OCI-LY3 (cell line): Measurements from ENCODE around the gene APOL1.

Experiments used
- H2AFZ ChIP-seq: fragments of 200-600, 300-600 bp; shearing (Covaris generic); 2 replicates; pipeline ENCODE4 v1.6.0; 2014; ENCODE audit warnings: antibody characterized with exemption, low read depth, low read length
- H3K27ac ChIP-seq: fragments of 200-600, 300-600 bp; sonication (generic); 2 replicates; pipeline ENCODE4 v1.5.1; 2014; ENCODE audit warnings: mild to moderate bottlenecking, low read length, moderate library complexity, mixed read lengths
- H3K27me3 ChIP-seq: fragments of 200-600, 300-600 bp; sonication (generic); 2 replicates; pipeline ENCODE4 v1.6.1; 2014; ENCODE audit warnings: low read depth, low read length, mixed read lengths
- H3K36me3 ChIP-seq: fragments of 200-600, 300-600 bp; sonication (generic); replicated peaks from 2 replicates; pipeline ENCODE3; 2014; ENCODE audit warnings: low read depth, low read length, mixed read lengths
- H3K4me1 ChIP-seq: fragments of 300-600, 200-600 bp; sonication (generic); 2 replicates; pipeline ENCODE4 v1.6.1; 2014; ENCODE audit warnings: low read length, mixed read lengths
- H3K4me2 ChIP-seq: fragments of 200-600, 300-600 bp; sonication (generic); 2 replicates; pipeline ENCODE4 v1.6.1; 2014; ENCODE audit warnings: low read length, mixed read lengths
- H3K4me3 ChIP-seq: fragments of 300-600, 200-600 bp; sonication (generic); 2 replicates; pipeline ENCODE4 v1.5.1; 2014; ENCODE audit warnings: antibody characterized with exemption, mild to moderate bottlenecking, low read length, moderate library complexity
- H3K79me2 ChIP-seq: fragments of 300-600, 200-600 bp; shearing (Covaris generic); 2 replicates; pipeline ENCODE4 v1.6.1; 2014; ENCODE audit warnings: mild to moderate bottlenecking, low read length, mixed read lengths
- H3K9ac ChIP-seq: fragments of 300-600, 200-600 bp; shearing (Covaris generic); 2 replicates; pipeline ENCODE4 v1.6.0; 2014; ENCODE audit warnings: mild to moderate bottlenecking, low read length, moderate library complexity
- H3K9me3 ChIP-seq: fragments of 200-600, 300-600 bp; shearing (Covaris generic); 2 replicates; pipeline ENCODE4 v1.6.1; 2014; ENCODE audit warnings: low read length, mixed read lengths; ENCODE audit not compliant: insufficient read depth
- H4K20me1 ChIP-seq: fragments of 200-600, 300-600 bp; sonication (generic); 2 replicates; pipeline ENCODE4 v1.6.1; 2016; ENCODE audit warnings: low read length, mixed read lengths; ENCODE audit not compliant: insufficient read depth
- EZH2phosphoT487 ChIP-seq: fragments of 200-600 bp; shearing (Covaris generic); IDR thresholded peaks from 2 replicates; pipeline ENCODE4 v1.6.1; 2018; ENCODE audit warnings: antibody characterized with exemption, mixed run types, low read depth
- TF ChIP-seq, protein P1 (sequence below): fragments of 200-600, 300-600 bp; sonication (generic); IDR thresholded peaks from 2 replicates; pipeline ENCODE4 v1.5.1; 2014; ENCODE audit warnings: antibody characterized with exemption, low read length, low read depth

Gene APOL1

DNA sequence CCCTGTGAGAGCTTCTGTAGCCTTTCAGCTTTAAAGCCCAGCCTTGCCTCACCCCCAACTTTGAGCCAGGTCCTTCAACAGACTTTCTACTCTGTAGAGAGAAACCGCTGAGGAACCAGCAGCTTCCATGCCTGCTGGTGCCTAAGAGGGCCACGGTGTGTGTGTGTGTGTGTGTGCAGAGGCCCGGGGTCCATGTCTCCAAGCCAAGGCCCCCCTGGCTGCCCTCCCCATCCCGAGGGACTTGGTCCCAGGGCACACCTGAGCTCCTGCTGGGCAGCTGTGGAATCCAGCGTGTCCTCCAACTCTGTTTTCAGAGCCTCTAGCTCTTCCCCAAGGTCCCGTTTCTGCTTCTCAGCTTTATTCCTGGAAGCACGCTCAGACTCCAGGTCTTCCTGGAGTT lies 42.3 kb downstream of the APOL1 start:
- Histone ChIP-seq H3K4me1 (no peaks in the 10 kb centered on the region), H3K4me3 (no peak overlapping the region), H3K79me2 (no peaks in the 10 kb centered on the region; the same call in 1 of the 2 replicates), H2AFZ (no peak overlapping the region), H3K27me3 (no peaks in the 10 kb centered on the region), H3K9me3 (no peaks in the 10 kb centered on the region), H3K27ac (no peak overlapping the region), H4K20me1 (no peaks in the 10 kb centered on the region), H3K4me2 (no peak overlapping the region), H3K36me3 (peaks cover 85% of the 10 kb centered on the region), H3K9ac (no peak overlapping the region)
- no peak for TF ChIP-seq EZH2phosphoT487
- TF ChIP-seq, protein P1, sequence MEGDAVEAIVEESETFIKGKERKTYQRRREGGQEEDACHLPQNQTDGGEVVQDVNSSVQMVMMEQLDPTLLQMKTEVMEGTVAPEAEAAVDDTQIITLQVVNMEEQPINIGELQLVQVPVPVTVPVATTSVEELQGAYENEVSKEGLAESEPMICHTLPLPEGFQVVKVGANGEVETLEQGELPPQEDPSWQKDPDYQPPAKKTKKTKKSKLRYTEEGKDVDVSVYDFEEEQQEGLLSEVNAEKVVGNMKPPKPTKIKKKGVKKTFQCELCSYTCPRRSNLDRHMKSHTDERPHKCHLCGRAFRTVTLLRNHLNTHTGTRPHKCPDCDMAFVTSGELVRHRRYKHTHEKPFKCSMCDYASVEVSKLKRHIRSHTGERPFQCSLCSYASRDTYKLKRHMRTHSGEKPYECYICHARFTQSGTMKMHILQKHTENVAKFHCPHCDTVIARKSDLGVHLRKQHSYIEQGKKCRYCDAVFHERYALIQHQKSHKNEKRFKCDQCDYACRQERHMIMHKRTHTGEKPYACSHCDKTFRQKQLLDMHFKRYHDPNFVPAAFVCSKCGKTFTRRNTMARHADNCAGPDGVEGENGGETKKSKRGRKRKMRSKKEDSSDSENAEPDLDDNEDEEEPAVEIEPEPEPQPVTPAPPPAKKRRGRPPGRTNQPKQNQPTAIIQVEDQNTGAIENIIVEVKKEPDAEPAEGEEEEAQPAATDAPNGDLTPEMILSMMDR, result no peak

DNA sequence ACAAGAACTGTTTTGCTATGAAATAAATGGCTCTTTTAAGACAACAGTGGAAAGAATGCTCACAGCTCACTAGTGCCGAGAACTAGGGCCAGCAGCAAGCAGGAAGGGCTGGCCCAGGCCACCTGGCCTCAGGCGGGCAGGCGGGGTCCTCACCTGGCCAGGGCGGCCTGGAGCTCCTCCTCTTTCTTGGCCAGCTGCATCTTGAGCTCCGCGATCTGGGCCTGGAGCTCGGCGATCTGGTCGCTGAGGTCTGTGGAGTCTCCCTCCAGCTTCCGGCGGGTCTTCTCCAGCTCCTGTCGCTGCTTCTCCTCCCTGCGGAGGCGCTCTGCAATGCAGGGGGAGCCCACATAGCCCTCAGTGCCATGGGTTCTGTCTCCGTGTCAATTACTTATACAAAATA lies 43.8 kb downstream of the APOL1 start:
- Histone ChIP-seq H3K4me2 (no peak overlapping the region), H3K36me3 (peaks cover 97% of the 10 kb centered on the region), H3K27ac (no peak overlapping the region), H3K79me2 (peaks cover 3% of the 10 kb centered on the region; the same call in 1 of the 2 replicates), H2AFZ (no peak overlapping the region), H4K20me1 (peaks cover 3% of the 10 kb centered on the region), H3K27me3 (no peaks in the 10 kb centered on the region), H3K9ac (no peak overlapping the region), H3K4me1 (no peaks in the 10 kb centered on the region), H3K4me3 (no peak overlapping the region), H3K9me3 (no peaks in the 10 kb centered on the region)
- no peak for TF ChIP-seq EZH2phosphoT487
- TF ChIP-seq, protein P1, result no peak

DNA sequence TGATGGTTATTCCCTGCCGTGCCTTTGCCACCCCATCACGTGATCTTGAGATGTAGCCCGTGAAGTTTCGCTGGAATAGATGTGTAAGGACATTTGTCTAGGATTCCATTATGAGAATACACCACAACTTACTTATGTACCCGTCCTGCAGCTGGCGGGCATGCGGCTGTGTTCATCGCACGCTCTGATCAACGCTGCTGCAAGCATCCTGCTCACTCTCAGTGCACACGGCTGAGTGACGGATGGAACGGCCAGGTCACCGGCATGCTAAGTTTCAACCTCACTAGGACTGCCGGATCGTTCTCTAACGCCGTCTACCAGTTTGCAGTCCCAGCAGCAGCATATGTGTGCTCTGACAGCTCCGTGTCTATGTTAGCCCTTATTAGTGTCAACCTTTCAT lies 44.6 kb downstream of the APOL1 start:
- Histone ChIP-seq H3K4me1 (no peaks in the 10 kb centered on the region), H3K4me3 (no peak overlapping the region), H3K36me3 (peaks cover 97% of the 10 kb centered on the region), H2AFZ (no peak overlapping the region), H3K4me2 (no peak overlapping the region), H3K27me3 (no peaks in the 10 kb centered on the region), H3K9ac (no peak overlapping the region), H3K9me3 (no peaks in the 10 kb centered on the region), H3K27ac (no peak overlapping the region), H3K79me2 (peaks cover 5% of the 10 kb centered on the region; the same call in 1 of the 2 replicates), H4K20me1 (peaks cover 6% of the 10 kb centered on the region)
- TF ChIP-seq EZH2phosphoT487, result no peak
- TF ChIP-seq, protein P1, result no peak

DNA sequence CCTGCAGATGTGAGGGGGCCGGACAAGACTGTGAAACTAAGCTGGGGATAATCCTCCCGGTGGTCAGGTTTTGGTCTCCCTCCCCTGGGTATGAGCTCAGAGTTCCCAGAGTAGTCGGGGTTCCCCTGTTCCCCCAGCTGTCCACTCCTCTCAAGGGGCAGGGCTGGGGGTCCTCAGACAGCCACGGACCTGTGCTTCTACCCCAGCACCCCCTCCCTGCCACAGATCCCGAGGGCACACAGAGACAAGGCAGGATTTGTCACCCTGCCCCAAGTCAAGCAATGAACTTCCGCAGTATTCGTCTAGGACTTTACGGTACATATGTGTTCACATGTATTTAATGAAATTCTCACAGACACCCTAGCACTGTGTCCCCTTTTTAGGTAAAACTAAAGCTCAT lies 45.2 kb downstream of the APOL1 start:
- H3K79me2 ChIP-seq, result peaks cover 5% of the 10 kb centered on the region; the same call in 1 of the 2 replicates
- H3K4me3 ChIP-seq, result no peak overlapping the region
- H3K9me3 ChIP-seq, result no peaks in the 10 kb centered on the region
- no peaks in the 10 kb centered on the region for H3K27me3 ChIP-seq
- peaks cover 97% of the 10 kb centered on the region for H3K36me3 ChIP-seq
- H3K27ac ChIP-seq, result no peak overlapping the region
- H3K9ac ChIP-seq, result no peak overlapping the region
- H2AFZ ChIP-seq, result no peak overlapping the region
- peaks cover 6% of the 10 kb centered on the region for H4K20me1 ChIP-seq
- TF ChIP-seq, protein P1, result no peak
- TF ChIP-seq EZH2phosphoT487, result no peak
- no peak overlapping the region for H3K4me2 ChIP-seq
- H3K4me1 ChIP-seq, result no peaks in the 10 kb centered on the region
